ENCODE data around the gene SPAG17.

The SPAG17 gene

GRCh38 chr1:118100686-118101514 is 84.1 kb downstream of the SPAG17 start:
- ChIA-PET CTCF (interaction anchor here (0.6 to 1.4 kb wide), 2 partner anchors 10 to 969 kb away, joined by 3 read pairs; no protein-coding TSS in a partner anchor), POLR2A (no interaction called here)
- Histone ChIP-seq H3K36me3 (ENCODE audit: control insufficient read depth in 2 of 2, insufficient read depth in 1 of 2, low read length in 2 of 2) (no peaks in the 10 kb centered on the region), H3K4me1 (ENCODE audit: control insufficient read depth, insufficient read depth, low read length) (no peaks in the 10 kb centered on the region; the same call in 1 of the 2 replicates), H3K9me3 (ENCODE audit: control insufficient read depth, insufficient read depth, low read depth, low read length) (no peaks in the 10 kb centered on the region), H3K27ac (ENCODE audit: extremely low read depth, low read depth, low read length) (no peak overlapping the region), H3K4me3 (ENCODE audit: low read depth, low read length) (no peak overlapping the region)
- TF ChIP-seq ZNF514 (tag by site-specific recombination; IDR thresholded peaks at IDR 0.05): no peak
- no peak for TF ChIP-seq HOXD13 (CRISPR knock-in tag; IDR thresholded peaks at IDR 0.05; ENCODE audit: borderline replicate concordance)
- peak; percentile 27; the same call in 1 of the 2 replicates for TF ChIP-seq GLIS1 (tag by site-specific recombination; IDR thresholded peaks at IDR 0.05)
- no peak for TF ChIP-seq BCL11B (tag by site-specific recombination; IDR thresholded peaks at IDR 0.05; ENCODE audit: low read depth)
- TF ChIP-seq ZNF768 (tag by site-specific recombination; IDR thresholded peaks at IDR 0.05): no peak

- CTCF ChIA-PET: no interaction called here
- TF ChIP-seq GLI2 (tag by site-specific recombination; IDR thresholded peaks at IDR 0.05; ENCODE audit: borderline replicate concordance, low read depth) (no peak), ZFHX2 (tag by site-specific recombination; conservative IDR thresholded peaks at IDR 0.05) (no peak), KLF1 (tag by site-specific recombination; IDR thresholded peaks at IDR 0.05) (no peak), HIC1 (tag by site-specific recombination; IDR thresholded peaks at IDR 0.05) (no peak), ZNF433 (tag by site-specific recombination; IDR thresholded peaks at IDR 0.05; ENCODE audit: low read depth) (no peak), REPIN1 (tag by site-specific recombination; IDR thresholded peaks at IDR 0.05; ENCODE audit: low read depth) (no peak), ZNF248 (tag by site-specific recombination; IDR thresholded peaks at IDR 0.05) (no peak), ZNF830 (tag by site-specific recombination; IDR thresholded peaks at IDR 0.05; ENCODE audit: low read depth) (no peak), ZNF404 (tag by site-specific recombination; IDR thresholded peaks at IDR 0.05) (no peak), ZNF366 (tag by site-specific recombination; conservative IDR thresholded peaks at IDR 0.05) (no peak), OVOL3 (tag by site-specific recombination; IDR thresholded peaks at IDR 0.05) (no peak)
- Histone ChIP-seq H3K4me3 (ENCODE audit: low read depth, low read length) (no peak overlapping the region), H3K36me3 (ENCODE audit: control insufficient read depth in 2 of 2, insufficient read depth in 1 of 2, low read length in 2 of 2) (no peaks in the 10 kb centered on the region), H3K4me1 (ENCODE audit: control insufficient read depth, insufficient read depth, low read length) (no peaks in the 10 kb centered on the region; the same call in 1 of the 2 replicates), H3K9me3 (ENCODE audit: control insufficient read depth, insufficient read depth, low read depth, low read length) (no peaks in the 10 kb centered on the region), H3K27ac (ENCODE audit: extremely low read depth, low read depth, low read length) (no peak overlapping the region)
- POLR2A ChIA-PET: no interaction called here
Observed at GRCh38 chr1:118099686-118100085, 85.3 kb downstream of the SPAG17 start.

GRCh38 chr1:118097622-118098348 is 87.2 kb downstream of the SPAG17 start:
- no peaks in the 10 kb centered on the region for H3K9me3 ChIP-seq (ENCODE audit: control insufficient read depth, insufficient read depth, low read depth, low read length)
- TF ChIP-seq PRDM6 (tag by site-specific recombination; IDR thresholded peaks at IDR 0.05): peak; percentile 66
- TF ChIP-seq ZNF692 (tag by site-specific recombination; IDR thresholded peaks at IDR 0.05): peak; percentile 49; the same call in 1 of the 2 replicates
- TF ChIP-seq ZNF776 (tag by site-specific recombination; IDR thresholded peaks at IDR 0.05; ENCODE audit: borderline replicate concordance): no peak
- peak; percentile 71 for TF ChIP-seq GLIS1 (tag by site-specific recombination; IDR thresholded peaks at IDR 0.05)
- ChIA-PET CTCF (interaction anchor here (1.0 kb wide), 1 partner anchor 9 kb away, joined by 3 read pairs; no protein-coding TSS in a partner anchor), POLR2A (no interaction called here)
- no peaks in the 10 kb centered on the region; the same call in 1 of the 2 replicates for H3K4me1 ChIP-seq (ENCODE audit: control insufficient read depth, insufficient read depth, low read length)
- H3K4me3 ChIP-seq (ENCODE audit: low read depth, low read length): no peak overlapping the region
- H3K36me3 ChIP-seq (ENCODE audit: control insufficient read depth in 2 of 2, insufficient read depth in 1 of 2, low read length in 2 of 2): no peaks in the 10 kb centered on the region
- no peak overlapping the region for H3K27ac ChIP-seq (ENCODE audit: extremely low read depth, low read depth, low read length)
